ENCODE data around the gene ADCY7.

The ADCY7 gene

DNA sequence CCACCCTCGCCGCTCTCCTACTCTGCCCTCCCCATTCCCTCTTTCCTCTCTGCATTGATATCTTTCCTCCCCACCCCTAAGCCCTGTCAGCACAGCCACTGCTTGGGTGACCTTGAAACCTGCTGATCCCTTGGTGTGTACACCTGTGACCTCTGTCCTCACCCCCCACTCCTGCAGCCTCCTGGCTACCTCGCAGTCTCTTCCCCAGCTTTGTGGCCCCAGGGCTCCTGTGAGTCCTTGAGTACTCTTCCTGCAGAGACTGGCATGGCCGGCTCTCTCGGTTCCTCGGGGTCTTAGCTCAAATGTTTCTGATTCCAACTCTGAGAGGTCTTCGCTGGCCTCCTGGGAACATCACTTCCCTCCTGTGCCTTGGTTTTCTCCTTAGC is 31.7 kb downstream of the ADCY7 start:
- TF ChIP-seq, protein P1, sequence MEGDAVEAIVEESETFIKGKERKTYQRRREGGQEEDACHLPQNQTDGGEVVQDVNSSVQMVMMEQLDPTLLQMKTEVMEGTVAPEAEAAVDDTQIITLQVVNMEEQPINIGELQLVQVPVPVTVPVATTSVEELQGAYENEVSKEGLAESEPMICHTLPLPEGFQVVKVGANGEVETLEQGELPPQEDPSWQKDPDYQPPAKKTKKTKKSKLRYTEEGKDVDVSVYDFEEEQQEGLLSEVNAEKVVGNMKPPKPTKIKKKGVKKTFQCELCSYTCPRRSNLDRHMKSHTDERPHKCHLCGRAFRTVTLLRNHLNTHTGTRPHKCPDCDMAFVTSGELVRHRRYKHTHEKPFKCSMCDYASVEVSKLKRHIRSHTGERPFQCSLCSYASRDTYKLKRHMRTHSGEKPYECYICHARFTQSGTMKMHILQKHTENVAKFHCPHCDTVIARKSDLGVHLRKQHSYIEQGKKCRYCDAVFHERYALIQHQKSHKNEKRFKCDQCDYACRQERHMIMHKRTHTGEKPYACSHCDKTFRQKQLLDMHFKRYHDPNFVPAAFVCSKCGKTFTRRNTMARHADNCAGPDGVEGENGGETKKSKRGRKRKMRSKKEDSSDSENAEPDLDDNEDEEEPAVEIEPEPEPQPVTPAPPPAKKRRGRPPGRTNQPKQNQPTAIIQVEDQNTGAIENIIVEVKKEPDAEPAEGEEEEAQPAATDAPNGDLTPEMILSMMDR (IDR thresholded peaks at IDR 0.05; ENCODE audit: low read depth, low read length, missing control alignments) = no peak
- DNase-seq (ENCODE audit: low read depth) = no peak

DNA sequence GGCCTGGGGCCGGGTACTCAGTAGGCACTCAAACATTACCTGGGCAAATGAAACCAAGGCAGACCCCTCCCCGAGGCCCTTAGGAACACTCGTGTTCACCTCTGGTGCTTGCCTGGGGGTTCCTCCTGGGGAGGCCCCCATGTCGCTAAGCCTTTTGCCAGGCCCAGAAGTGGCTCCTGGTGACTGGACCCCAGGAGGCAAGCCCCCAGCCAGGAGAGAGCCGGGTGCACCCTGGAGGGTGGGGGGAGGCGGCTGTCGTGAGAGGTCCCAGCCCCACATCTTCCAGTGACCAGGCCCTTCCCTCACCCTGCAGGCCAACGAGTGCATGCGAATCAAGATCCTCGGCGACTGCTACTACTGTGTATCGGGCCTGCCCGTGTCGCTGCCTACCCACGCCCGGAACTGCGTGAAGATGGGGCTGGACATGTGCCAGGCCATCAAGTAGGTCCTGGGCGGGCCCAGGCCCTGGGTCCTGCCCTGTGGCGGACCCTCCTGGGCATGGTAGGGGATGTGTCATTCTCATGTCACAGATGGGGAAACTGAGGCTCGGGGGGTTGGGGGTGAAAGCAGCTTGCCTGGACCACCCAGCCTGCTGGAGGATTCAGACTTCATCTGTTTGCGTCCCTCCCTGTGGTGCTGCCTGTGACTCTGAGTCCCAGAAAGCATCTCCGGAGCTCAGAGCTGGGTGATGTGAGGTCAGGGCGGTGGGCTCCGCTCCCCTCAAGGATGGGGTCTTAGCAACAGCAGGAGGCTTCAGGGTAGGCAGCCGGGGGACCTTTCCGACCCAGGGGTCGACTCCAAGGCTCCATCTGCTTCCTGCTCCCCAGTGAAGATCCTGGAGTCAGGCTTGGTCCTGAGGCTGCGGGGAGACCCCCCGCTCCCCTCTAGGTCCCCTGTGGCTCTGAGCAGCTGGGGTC is 32.5 kb downstream of the ADCY7 start:
- TF ChIP-seq, protein P1 (IDR thresholded peaks at IDR 0.05; ENCODE audit: low read depth, low read length, missing control alignments) = no peak
- no peak for DNase-seq (ENCODE audit: low read depth)
- H3K4me3 ChIP-seq (ENCODE audit: low read depth, low read length) = no peak overlapping the region

More for the DNA sequence above, 31.7 kb downstream of the ADCY7 start:
- H3K4me3 ChIP-seq (ENCODE audit: low read depth, low read length) = no peak overlapping the region

DNA sequence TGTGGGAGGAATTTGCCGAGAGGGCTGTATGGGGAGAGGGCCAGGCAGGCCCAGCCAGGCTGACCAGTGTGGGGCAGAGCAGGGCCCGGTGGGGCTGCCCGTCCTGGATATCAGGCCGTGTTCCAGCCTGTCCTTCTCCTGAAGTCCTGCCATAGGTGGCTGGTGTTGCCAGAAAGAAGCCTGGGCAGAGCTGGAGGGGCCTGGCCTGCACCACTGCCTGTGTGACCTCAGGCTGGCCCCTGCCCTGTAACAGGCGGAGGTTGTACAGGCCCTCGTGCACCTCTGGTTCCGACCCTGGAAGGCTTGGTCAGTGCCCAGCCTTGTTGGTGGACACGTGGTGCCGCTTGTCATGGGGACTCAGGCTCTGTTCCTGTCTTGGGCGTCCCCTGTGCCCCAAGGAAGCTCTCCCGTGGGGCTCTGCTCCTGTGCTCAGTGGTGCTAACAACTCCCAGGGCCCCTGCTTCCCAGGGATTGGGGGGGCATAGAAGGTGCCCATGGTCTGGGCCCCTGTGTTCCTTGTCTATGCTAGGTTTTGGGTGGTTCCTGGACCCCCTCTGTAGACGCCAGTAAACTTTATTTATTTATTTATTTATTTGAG is 33.3 kb downstream of the ADCY7 start:
- TF ChIP-seq, protein P1 (IDR thresholded peaks at IDR 0.05; ENCODE audit: low read depth, low read length, missing control alignments) = no peak
- no peak overlapping the region for H3K4me3 ChIP-seq (ENCODE audit: low read depth, low read length)
- no peak for DNase-seq (ENCODE audit: low read depth)

DNA sequence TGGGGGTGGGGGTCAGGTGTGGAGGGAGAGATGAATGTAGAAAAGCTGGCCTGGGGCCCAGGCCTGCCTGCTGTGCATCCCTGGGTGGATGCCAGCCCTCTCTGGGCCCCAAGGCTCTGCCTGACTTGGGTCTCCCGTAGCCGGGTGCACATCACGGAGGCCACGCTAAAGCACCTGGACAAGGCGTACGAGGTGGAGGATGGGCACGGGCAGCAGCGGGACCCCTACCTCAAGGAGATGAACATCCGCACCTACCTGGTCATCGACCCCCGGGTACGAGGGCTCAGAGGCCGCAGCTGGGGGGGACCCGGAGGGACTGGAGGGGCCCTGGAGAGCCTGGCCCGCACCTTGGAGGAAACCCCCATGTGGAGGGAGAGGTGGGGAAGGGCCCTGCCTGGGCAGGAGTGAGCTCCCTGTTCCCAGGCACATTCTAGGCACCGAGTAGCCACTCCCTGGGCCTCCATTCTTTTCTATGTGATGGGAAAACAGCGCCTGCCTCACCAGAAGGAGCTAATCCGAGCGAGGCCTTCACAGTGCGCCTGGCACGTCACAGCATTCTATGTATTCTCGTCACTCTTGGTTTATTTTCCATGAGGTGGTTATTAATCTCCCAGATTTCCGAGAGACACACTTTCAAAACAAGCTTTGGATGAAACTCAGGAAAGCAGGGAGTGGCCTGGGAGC is 34.7 kb downstream of the ADCY7 start:
- TF ChIP-seq, protein P1 (IDR thresholded peaks at IDR 0.05; ENCODE audit: low read depth, low read length, missing control alignments) = no peak
- no peak for DNase-seq (ENCODE audit: low read depth)
- H3K4me3 ChIP-seq (ENCODE audit: low read depth, low read length) = no peak overlapping the region

DNA sequence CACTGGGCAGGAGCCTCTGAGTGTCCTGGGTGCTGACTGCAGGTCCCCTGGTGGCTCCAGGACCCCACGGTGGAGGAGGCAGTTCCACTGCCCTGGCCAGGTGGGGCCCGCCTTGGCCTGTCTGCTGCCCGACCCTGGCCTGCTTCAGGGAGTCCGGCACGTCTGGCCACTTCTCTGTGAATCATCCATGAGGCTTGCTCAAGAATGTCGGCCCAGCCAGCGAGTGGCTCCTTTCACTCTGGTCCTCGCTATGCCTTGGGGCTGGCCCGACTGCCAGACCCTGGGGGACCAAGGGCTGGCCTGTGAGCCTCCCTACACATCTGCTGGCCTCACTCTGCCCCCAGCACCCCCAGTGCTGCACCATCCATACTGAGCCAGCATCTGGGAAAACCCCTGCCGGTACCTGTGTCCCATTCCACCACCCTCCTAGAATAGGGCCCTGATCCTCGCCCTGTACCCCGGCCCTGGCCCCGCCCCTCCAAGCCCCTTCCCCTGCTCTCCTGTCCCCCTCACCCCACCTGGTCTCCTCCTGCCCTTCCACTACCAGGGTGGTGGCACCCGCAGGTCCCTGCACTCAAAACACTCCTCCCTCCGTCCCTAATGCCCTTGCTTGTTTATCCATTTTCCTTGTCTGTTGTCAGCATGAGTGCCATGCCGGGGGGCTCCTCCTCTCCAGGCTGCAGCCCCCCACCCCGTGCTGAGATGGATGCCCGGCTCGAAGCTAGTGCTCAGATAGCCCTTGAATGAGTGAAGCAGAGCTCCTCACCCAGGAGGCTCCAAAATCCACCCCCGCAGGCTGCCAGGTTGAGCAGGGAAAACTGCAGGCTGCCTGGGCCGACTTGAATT is 35.5 kb downstream of the ADCY7 start:
- DNase-seq (ENCODE audit: low read depth) = no peak
- H3K4me3 ChIP-seq (ENCODE audit: low read depth, low read length) = no peak overlapping the region
- TF ChIP-seq, protein P1 (IDR thresholded peaks at IDR 0.05; ENCODE audit: low read depth, low read length, missing control alignments) = no peak

DNA sequence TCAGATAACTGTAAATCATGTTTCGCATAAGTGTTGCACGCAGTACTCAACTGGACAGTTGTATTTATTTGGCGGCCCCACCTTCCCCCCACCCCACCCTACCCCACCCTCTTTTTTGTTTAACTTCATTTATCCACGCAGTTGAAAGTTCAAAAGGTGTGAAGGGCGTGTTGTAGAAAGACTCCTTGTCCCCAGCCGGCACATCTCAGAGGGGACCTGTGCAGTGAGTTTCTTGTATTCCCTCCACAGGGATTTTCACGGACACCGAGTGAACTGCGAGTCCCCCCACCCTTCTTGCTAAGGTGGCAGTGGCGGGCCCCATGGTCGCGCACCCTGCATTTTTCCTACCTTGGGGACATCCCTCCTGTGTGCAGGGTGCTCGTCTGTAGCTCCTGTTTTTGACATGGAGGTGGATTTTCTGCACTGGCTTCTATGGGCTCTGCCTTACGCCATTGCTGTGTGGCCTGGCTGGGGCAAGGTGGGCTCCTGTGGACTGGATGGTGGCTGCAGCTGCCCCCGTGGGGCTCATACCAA is 36.2 kb downstream of the ADCY7 start:
- DNase-seq (ENCODE audit: low read depth) = no peak
- H3K4me3 ChIP-seq (ENCODE audit: low read depth, low read length) = no peak overlapping the region
- TF ChIP-seq, protein P1 (IDR thresholded peaks at IDR 0.05; ENCODE audit: low read depth, low read length, missing control alignments) = no peak

All from GM12864 (cell line).